ENCODE results near the gene C16orf46. TPM values are rescaled to one million over a fixed set of nuclear protein-coding genes. Genes with fewer than 3 reads are reported as not detected.
A peak's percentile ranks its signal among the peaks of the same experiment; 100 is the strongest.

The C16orf46 gene
- total and polyA plus RNA-seq, 2 of the 13 experiments (the other 11 are each of a cell fraction or from before 2014, with no cell fraction given) = 0.38 to 0.55 TPM

DNA sequence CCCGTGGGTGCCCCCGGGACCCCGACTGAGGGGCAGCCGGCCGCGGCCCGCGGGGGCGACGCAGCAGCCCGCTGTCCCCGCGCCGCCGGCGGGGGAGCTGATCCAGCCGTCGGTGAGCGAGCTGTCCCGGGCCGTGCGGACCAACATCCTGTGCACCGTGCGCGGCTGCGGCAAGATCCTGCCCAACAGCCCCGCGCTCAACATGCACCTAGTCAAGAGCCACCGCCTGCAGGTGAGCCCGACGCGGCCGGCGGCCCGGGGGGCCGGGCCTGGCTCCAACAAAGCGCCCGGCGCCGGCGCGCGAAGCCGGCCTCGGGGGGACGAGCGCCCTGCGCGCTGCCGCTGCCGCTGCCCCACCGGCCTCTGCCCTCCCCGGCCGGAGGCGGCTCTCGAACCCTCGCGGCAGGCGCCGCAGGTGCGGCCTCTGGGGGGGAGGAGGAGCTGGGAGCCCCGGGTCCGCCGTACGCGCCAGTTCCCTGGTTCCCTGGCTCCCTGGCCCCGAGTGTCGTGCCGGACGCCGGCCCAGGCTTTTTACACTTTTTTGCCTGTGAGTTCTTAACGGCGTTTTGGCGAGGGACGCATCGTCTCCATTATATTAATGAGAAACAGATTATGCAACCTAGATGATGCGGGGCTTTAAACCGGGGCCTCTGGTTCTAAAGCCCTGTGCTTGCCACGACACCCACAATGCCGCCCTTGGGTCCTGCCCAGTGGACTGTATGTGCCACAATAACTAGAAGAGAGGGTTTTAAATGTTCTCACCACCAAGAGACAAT, 40.9 kb downstream of the C16orf46 start (continued):
- TF ChIP-seq, protein P1, sequence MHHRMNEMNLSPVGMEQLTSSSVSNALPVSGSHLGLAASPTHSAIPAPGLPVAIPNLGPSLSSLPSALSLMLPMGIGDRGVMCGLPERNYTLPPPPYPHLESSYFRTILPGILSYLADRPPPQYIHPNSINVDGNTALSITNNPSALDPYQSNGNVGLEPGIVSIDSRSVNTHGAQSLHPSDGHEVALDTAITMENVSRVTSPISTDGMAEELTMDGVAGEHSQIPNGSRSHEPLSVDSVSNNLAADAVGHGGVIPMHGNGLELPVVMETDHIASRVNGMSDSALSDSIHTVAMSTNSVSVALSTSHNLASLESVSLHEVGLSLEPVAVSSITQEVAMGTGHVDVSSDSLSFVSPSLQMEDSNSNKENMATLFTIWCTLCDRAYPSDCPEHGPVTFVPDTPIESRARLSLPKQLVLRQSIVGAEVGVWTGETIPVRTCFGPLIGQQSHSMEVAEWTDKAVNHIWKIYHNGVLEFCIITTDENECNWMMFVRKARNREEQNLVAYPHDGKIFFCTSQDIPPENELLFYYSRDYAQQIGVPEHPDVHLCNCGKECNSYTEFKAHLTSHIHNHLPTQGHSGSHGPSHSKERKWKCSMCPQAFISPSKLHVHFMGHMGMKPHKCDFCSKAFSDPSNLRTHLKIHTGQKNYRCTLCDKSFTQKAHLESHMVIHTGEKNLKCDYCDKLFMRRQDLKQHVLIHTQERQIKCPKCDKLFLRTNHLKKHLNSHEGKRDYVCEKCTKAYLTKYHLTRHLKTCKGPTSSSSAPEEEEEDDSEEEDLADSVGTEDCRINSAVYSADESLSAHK (CRISPR knock-in tag; IDR thresholded peaks at IDR 0.05; ENCODE audit: borderline replicate concordance) = no peak
- peak; percentile 37; the same call in 1 of the 2 replicates for TF ChIP-seq IRX3 (CRISPR knock-in tag; IDR thresholded peaks at IDR 0.05; ENCODE audit: borderline replicate concordance, low read depth)
- TF ChIP-seq, protein P2, sequence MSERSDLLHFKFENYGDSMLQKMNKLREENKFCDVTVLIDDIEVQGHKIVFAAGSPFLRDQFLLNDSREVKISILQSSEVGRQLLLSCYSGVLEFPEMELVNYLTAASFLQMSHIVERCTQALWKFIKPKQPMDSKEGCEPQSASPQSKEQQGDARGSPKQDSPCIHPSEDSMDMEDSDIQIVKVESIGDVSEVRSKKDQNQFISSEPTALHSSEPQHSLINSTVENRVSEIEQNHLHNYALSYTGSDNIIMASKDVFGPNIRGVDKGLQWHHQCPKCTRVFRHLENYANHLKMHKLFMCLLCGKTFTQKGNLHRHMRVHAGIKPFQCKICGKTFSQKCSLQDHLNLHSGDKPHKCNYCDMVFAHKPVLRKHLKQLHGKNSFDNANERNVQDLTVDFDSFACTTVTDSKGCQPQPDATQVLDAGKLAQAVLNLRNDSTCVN (CRISPR knock-in tag; IDR thresholded peaks at IDR 0.05; ENCODE audit: borderline replicate concordance) = no peak
- TF ChIP-seq RFXANK (CRISPR knock-in tag; IDR thresholded peaks at IDR 0.05) = no peak
- 0 out of 2 replicates have a peak, but pooled peaks have one; percentile 5 for TF ChIP-seq GLI4 (CRISPR knock-in tag; IDR thresholded peaks at IDR 0.05; ENCODE audit: borderline replicate concordance)
- TF ChIP-seq PTBP1 (IDR thresholded peaks at IDR 0.05; ENCODE audit: low read depth, low read length, poor library complexity, severe bottlenecking) = no peak
- TF ChIP-seq, protein P3, sequence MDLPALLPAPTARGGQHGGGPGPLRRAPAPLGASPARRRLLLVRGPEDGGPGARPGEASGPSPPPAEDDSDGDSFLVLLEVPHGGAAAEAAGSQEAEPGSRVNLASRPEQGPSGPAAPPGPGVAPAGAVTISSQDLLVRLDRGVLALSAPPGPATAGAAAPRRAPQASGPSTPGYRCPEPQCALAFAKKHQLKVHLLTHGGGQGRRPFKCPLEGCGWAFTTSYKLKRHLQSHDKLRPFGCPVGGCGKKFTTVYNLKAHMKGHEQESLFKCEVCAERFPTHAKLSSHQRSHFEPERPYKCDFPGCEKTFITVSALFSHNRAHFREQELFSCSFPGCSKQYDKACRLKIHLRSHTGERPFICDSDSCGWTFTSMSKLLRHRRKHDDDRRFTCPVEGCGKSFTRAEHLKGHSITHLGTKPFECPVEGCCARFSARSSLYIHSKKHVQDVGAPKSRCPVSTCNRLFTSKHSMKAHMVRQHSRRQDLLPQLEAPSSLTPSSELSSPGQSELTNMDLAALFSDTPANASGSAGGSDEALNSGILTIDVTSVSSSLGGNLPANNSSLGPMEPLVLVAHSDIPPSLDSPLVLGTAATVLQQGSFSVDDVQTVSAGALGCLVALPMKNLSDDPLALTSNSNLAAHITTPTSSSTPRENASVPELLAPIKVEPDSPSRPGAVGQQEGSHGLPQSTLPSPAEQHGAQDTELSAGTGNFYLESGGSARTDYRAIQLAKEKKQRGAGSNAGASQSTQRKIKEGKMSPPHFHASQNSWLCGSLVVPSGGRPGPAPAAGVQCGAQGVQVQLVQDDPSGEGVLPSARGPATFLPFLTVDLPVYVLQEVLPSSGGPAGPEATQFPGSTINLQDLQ (CRISPR knock-in tag; IDR thresholded peaks at IDR 0.05) = no peak
- no peak for TF ChIP-seq SMARCC2 (IDR thresholded peaks at IDR 0.05)
- 0 out of 2 replicates have a peak, but pooled peaks have one; percentile 64 for TF ChIP-seq ZNF446 (CRISPR knock-in tag; IDR thresholded peaks at IDR 0.05)
- no peak for TF ChIP-seq FOXP1 (IDR thresholded peaks at IDR 0.05)
- no peak for TF ChIP-seq FOXP1 (CRISPR knock-in tag; IDR thresholded peaks at IDR 0.05)
- peak; percentile 60; the same call in 1 of the 2 replicates for TF ChIP-seq YEATS4 (CRISPR knock-in tag; IDR thresholded peaks at IDR 0.05; ENCODE audit: borderline replicate concordance)
- no peak for TF ChIP-seq ZNF749 (CRISPR knock-in tag; IDR thresholded peaks at IDR 0.05; ENCODE audit: borderline replicate concordance)
- TF ChIP-seq PPARG (CRISPR knock-in tag; conservative IDR thresholded peaks at IDR 0.05) = 0 out of 2 replicates have a peak, but pooled peaks have one; percentile 15
- no peak for TF ChIP-seq ZFP82 (CRISPR knock-in tag; IDR thresholded peaks at IDR 0.05; ENCODE audit: borderline replicate concordance)
- TF ChIP-seq KDM5A (IDR thresholded peaks at IDR 0.05; ENCODE audit: borderline replicate concordance, low read length) = peak; percentile 38; the same call in 1 of the 2 replicates
- TF ChIP-seq ZNF672 (CRISPR knock-in tag; IDR thresholded peaks at IDR 0.05) = no peak
- TF ChIP-seq FOXA1 (IDR thresholded peaks at IDR 0.05) = no peak
- TF ChIP-seq FOXA1 (CRISPR knock-in tag; IDR thresholded peaks at IDR 0.05) = no peak
- no peak for TF ChIP-seq ZMAT3 (CRISPR knock-in tag; conservative IDR thresholded peaks at IDR 0.05)
- TF ChIP-seq ZNF160 (CRISPR knock-in tag; IDR thresholded peaks at IDR 0.05) = no peak; the same call in 1 of the 2 replicates
- TF ChIP-seq ZNF230 (CRISPR knock-in tag; IDR thresholded peaks at IDR 0.05) = no peak; the same call in 1 of the 2 replicates
- no peak for TF ChIP-seq ZNF615 (CRISPR knock-in tag; IDR thresholded peaks at IDR 0.05; ENCODE audit: borderline replicate concordance)
- no peak for TF ChIP-seq ZMYM4 (CRISPR knock-in tag; IDR thresholded peaks at IDR 0.05)
- TF ChIP-seq ZNF607 (CRISPR knock-in tag; IDR thresholded peaks at IDR 0.05; ENCODE audit: borderline replicate concordance) = no peak
- no peak for TF ChIP-seq DNMT3B (CRISPR knock-in tag; conservative IDR thresholded peaks at IDR 0.05)

Data from HepG2 (cell line).